HT-29 (cell line): ENCODE measurements around the gene PARD6B. TPM values are rescaled to one million over a fixed set of nuclear protein-coding genes. Genes with fewer than 3 reads are reported as not detected.
A peak's percentile ranks its signal among the peaks of the same experiment; 100 is the strongest.
"Not testable (repeated sequence)": the region's sequence is repeated elsewhere in the genome, so short reads cannot be mapped to it uniquely, and the experiment has no call there.

Source experiments
- DNase-seq: peaks from one replicate; pipeline ENCODE4 v3.0.0-alpha.2; 2015; ENCODE audit warnings: low spot score
- total RNA-seq: library from RNA; depleted of rRNA; stranded (reverse); fragments of >200 nt; shearing (Covaris generic); gene quantifications from 2 replicates; pipeline ENCODE4 v1.2.3, GENCODE V29; 2014

Gene PARD6B
- total RNA-seq, 1 experiment from 2014 or later = 29.9 TPM

DNA sequence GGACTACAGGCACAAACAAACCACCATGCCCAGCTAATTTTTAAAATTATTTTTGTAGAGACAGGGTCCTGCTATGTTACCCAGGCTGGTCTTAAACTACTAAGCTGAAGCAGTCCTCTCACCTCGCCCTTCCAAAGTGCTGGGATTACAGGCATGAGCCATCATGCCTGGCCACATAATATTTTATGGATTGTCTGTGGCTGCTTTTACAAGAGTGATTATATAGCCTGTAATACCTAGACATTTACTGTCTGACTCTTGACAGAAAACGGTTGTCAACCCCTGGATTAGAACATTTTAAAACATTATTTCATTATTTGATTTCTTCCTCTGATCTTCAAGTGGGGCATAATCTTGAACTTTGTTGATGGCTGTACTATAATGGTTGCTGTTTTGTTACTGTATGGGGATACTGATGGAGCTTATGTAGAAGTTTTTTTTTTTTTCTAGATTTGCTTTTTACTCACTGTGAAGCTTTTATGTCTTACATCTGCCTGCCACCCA is 14.3 kb downstream of the PARD6B start:
- no peak for DNase-seq

DNA sequence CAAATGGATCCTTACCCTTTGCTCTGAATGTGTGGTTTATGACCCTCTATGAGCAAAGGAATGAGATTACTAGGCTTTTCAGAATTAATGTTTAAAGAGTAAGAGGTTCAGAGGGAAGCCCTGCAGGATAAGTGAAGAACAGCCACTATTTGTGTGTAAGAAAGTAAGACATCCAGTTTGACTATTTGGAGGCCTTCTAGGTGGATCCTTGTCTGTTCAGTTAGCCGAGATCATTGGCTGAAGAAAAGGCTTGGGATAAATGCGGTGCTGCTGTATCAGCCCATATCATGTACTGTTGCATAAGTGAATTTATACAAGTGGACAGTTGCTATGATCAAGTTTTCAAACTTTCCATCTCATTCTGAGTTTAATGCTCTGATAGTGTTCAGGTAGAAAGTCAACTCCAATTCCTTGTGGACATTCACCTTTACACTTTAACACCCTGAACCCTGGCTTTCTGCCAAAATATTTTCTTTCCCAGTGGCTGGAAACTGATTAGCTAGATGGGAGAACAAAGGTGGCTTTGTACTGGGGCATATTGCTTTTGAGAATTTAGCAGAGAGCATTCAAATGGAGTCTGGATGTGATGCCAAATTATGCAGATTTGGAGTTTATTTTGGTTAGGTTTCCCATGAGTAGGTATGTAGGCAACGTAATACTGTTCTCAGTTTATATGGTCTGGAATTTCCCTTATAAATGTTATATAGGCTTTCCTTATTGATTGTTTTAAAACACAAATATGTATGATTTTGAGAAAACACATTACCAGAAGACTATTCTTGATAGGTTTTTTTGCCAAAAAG is 15.0 kb downstream of the PARD6B start:
- DNase-seq = peak; percentile 99

DNA sequence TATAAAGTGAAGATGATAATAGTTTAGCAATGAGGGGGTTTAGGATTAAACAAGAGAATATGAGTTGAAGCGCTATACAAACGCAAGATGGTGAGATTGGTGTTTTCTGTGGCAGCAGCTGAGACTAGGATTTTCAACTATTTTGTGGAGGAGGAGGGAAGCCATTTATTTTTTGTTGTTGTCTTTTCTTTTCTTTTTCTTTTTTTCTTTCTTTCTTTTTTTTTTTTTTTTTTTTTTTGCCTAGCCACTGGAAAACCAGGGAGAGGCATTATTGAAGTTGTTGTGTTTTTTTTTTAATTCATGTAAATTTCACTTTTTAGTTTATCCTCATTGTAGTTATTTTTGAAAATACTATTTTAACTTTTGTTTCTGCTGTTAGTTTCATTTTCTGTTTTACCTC is 15.9 kb downstream of the PARD6B start:
- DNase-seq = no peak

DNA sequence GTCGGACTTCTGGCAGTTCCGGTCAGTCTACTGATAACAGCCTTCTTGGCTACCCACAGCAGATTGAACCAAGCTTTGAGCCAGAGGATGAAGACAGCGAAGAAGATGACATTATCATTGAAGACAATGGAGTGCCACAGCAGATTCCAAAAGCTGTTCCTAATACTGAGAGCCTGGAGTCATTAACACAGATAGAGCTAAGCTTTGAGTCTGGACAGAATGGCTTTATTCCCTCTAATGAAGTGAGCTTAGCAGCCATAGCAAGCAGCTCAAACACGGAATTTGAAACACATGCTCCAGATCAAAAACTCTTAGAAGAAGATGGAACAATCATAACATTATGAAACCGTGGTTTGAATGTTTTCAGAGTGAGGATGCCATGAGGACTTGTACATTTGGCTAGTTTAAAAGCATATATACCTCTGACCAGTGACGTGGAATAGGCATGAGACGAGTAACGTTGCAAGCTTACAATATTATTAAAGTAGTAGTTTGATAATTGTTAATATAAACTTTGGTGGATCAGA is 18.8 kb downstream of the PARD6B start:
- DNase-seq = peak; percentile 3

DNA sequence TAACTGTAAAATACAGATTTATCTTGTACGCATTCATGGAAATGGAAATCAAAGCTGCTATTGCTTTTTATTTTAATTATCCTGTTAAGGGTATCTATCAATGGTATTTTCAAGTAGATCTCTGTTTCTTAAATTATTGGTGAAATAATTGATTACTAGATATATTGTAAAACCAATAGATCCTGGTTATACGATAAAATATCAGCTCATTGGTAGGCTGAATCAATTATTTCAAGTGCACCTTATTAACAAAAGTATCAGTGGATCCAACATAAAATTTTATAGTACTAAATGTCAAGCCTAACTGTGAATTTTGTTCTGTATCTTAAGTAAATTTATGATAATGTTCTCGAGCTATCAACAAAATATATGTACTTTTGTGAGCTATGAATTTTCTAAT is 21.8 kb downstream of the PARD6B start:
- DNase-seq = no peak

DNA sequence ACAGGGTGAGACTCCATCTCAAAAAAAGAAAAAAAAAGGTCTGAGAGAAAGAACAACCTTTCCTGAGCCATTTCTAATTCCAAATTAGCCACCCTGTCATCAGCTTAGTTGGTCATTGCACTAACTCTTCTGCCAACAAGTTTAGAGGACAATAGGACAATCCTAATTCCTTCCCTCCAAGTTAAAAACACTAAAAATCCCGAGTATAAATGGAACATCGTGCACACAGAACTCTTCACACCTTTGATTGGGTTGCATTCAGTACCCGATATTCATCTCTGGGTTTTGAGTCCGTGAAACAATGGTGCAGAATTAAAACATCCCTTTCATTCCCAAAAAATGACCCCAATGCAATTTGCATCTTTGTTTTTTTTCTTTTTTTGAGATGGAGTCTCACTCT is 23.0 kb downstream of the PARD6B start:
- no peak for DNase-seq

DNA sequence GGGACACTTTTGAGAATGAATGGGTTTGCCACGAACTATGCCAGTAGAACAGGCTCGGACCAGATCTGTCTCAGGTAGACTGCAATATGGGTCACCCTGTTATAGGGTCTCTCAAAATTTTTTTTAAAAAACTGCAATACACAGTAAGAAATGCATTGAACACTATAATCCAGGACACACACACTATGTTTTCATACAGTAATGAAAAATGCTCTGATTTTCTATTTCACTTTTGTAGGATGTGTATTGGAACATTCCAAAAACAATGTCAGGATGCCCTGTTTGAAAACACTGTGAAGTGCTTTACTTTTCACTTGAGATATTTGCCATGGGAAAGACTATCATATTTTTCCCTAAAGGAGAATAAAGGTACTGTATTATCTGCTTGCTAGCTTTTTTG is 25.1 kb downstream of the PARD6B start:
- DNase-seq = no peak

DNA sequence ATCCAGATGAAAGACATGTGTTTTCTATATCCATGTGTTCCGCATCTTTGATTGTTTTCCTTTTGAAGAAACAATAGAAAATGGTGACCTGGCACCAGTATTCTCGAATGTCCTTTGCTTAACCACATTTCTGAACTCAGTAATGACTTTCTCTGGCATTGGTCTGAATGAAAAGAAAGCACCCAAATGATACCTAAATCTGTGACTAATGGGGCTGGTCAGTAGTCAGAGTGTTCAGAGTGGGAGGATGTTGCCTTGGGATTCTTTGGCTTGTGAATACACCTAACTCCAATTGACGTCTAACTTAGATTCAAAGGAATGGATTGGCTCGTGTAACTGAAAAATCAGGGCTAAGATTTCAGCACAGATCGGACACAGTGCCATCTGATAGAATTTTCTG is 27.1 kb downstream of the PARD6B start:
- DNase-seq = no peak

DNA sequence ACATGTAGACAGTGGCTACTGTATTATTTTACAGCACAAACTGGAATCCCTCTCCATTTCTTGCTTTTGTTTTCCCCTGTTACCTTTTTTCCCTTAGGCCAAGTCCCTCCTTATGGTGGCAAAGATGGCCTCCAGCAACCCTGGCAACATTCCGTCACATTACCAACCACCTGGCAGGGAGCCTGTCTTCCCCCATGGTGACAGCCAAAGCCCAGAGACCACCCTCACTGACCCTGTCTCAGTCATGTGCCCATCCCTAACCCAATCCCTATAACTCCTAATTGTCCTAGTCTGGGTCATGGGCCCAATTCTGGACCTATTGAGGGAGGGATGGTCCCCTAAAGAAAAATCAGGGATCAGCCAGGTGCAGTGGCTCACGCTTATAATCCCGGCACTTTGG is 27.6 kb downstream of the PARD6B start:
- no peak for DNase-seq

DNA sequence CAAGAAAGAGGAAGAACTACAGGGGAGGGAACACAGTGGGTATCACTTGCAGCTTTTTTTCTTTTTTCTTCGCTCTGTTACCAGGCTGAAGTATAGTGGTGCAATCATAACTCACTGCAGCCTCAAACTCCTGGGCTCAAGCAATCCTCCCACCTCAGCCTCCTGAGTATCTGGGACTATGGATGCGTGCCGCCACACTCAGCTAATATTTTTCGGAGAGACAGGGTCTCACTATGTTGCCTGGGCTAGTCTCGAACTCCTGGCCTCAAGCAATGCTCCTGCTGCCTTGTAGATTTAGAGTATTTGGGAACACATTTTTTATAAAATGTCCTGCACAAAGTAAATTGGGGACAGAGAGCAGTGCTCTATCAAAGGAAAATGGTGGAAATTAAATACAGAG is 28.3 kb downstream of the PARD6B start:
- no peak for DNase-seq

DNA sequence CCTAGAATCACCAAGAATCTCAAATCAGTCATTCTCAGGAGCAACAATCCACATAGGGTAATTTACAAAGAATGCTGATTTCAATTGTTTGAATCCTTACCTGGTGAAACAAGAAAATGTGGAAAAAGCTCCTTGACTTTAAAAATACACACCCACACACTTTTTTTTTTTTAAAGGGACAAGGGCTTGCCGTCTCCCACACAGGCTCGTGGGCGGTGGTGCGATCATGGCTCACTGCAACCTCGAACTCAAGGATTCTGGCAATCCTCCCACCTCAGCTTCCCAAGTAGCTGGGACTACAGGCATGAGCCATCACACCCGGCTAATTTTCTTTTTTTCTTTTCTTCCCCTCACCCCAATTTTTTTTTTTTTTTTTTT is 30.7 kb downstream of the PARD6B start:
- DNase-seq = no peak

DNA sequence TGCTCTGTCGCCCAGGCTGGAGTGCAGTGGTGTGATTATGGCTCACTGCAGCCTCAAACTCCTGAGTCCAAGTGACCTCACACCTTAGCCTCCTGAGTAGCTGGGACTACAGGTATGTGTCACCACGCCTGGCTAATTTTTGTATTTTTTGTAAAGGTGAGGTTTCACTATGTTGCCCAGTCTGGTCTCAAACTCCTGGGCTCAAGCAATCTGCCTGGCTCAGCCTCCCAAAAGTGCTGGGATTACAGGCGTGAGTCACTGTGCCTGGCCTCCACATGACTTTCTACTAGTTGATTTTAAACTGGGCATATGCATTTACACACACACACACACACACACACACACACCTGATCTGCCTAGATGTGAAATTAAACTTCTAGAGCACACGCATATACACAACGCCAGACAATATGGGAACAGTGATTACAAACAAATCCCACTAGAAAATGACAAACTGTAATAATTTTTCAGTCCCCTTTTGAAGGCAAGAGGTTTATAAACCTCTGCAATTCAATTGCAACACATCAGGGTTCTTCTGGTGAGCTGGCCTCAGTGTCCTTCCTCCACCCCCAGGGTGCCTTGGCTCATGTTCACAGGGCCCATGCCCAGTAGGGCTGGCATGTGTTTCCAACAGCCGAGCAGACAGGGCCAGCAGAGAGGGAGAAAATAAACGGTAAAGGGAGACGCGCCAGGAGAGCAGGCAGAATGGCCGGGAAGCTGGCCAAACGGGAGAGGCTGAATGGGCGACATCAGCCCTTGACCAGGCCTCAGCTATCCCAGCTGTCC is 31.2 kb downstream of the PARD6B start:
- DNase-seq = peak; percentile 61

DNA sequence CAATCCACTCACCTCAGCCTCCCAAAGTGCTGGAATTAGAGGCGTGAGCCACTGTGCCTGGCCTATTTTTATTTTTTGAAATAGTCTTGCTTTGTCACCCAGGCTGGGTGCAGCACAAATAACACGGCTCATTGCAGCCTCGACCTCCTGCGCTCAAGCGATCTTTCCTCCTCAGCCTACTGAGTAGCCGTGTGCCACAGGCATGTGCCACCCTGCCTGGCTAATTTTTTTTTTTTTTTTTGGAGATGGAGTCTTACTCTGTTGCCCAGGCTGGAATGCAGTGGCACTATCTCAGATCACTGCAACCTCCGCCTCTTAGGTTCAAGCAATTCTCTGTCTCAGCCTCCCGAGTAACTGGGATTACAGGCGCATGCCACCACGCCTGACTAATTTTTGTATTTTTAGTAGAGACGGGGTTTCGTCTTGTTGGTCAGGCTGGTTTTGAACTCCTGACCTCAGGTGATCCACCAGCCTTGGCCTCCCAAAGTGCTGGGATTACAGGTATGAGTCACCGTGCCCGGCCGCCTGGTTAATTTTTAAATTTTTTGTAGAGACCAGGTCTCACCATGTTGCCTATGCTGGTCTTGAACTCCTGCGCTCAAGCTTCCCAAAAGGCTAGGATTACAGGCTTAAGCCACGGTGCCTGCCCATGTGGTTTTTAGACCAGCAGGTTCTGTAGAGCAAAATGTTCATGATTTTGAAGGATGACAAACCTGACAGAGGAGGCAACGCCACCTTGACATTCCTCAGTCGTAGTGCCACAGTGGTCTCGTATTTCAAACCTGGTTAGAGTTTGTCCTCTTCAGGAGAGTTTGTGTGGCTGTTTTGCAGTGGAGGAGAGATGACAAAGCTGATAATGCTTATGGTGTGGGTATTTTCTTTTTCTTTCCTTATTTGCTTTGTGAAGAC is 32.4 kb downstream of the PARD6B start:
- peak; percentile 88 for DNase-seq

DNA sequence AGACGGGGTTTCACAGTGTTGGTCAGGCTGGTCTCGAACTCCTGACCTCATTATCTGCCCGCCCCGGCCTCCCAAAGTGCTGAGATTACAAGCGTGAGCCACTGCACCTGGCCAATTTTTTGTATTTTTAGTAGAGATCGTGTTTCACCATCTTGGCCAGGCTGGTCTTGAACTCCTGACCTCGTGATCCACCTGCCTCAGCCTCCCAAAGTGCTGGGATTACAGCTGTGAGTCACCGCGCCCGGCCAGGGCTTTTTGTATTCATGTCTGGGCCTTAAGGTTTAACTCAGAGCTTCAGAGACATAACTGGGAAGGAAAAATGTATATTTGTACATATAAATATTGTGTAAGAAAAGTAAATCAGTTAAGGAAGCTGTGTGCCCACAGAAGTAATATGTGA is 33.9 kb downstream of the PARD6B start:
- DNase-seq = not testable (repeated sequence)

DNA sequence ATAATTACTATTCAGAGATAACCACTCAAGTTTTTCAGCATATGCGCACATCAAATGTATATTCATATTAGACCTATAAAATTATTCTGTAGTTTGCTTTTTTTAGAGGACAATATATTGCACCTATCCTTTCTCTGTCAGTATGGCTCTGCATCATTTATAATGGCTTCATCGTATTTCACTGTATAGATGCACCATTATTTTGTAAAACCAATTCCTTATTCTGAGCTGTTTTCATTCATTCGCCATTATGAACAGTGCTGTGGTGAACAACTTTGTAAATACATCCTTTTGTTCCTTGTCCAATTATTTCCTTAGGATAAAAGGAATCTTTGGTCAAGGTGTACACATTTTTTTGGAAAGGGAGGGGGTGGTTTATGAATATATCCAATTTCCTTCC is 34.3 kb downstream of the PARD6B start:
- no peak for DNase-seq

DNA sequence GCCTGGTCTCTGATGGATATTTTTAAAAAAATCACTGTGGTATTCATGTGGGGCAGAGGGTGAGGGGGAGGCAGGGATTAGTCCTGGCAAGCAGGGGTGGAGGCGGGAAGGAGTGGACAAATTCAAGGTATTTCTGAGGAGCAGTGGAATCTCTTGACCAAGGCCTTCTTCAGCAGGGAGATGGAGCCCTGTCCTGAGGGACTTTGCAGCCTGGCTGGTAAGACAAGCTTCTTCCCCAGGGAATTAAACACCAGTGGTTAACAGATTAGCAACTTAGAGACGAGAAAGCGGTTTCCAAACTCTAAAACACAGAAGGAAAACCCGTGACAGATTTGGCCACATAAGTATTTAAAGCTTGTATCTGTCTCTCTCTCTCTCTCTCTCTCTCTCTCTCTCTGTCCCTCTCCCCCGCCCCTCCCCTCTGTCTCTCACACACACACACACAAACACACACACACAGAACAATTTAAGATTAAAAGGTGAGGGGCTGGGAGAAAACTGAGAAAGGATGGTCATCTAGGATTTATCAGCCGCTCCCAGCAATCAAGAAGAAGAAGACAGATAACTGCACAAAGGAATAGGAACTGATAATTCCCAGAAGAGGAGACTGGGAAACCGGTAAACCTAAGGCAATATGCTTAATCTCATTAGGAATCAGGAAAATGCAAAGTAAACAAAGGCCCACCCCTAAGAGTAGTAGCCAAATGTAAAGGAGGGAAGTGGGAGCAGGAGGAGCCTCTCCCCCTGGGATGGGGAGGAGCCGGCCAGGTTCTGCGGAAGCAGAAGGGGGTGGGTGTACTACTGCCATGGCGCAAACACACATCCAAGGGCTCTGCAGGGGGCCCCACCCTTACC is 35.8 kb downstream of the PARD6B start:
- DNase-seq = not testable (repeated sequence)

DNA sequence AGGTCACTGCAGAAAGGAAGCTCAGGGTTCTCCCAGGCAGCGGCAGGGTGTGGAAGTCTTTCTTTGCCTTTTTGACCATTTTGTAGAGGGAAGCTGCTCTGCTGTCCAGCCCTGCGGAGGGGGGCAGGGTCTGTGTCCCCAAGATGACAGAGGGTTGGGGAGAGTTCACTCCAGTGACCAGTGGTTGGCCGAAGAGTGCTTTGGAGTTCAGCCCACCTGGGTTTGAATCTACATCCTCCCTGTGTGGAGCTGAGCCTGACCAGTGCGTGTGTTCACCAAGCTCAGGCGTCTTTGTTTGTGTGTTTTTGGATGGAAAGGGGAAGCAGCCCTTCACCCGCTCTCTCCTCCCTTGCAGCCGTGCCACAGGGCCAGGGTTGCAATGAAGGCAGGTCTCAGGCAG is 37.6 kb downstream of the PARD6B start:
- not testable (repeated sequence) for DNase-seq

DNA sequence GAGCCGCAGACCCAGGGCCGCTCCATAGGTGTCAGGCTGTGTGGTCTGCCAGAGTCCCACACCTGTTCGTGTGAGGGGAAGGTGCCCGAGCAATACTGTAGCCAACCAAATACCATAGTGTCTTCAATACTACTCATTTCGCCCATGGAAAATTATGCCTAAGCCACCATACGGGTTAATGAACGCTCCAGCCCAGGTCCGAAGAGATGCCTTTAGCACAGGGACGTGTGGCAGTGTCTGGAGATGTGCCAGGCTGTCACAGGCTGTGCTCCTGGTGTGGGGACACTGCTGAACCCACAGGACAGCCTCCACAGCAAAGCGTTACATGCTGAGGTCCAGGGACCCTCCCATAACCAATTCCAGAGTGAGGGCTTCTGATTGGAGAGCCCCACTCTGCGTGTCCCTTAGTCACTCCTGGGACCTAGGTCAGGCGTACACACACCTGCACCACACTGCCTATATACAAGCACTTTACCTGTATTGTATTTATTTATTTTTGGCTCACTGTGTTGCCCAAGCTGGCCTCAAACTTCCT is 38.2 kb downstream of the PARD6B start:
- DNase-seq = peak; percentile 0

DNA sequence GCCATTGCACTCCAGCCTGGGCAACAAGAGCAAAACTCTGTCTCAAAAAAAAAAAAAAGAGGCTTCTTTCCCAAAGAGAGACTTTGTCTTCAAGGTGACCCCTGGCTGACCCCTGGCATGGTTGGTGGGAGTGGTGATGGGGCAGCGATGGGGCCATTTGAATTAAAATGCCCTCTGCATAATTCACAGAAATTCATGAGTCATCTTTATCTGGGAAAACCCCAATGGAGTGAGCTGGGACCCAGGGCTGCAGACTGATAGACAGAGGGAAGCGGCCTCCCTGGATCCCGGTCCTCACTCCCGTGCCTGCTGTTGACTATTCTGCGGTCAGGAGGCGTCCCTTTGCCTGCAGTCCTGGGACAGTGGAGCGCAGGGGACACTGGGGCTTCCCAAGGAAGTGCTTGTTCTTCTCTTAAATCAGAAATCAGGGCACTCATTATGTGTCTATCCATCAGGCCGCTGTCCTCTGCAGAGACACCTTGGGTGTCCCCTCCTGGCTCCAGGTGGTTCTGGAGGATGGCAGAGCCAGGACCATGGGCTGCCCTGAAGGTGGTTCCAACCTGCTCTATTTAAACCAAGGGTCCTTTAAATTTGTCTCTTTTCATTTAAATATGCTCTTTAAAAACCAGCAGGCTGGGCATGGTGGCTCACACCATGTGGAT is 40.2 kb downstream of the PARD6B start:
- DNase-seq = peak; percentile 0
